Endodermal cell (in vitro differentiated cells): Measurements from ENCODE around the gene BYSL. TPM values are rescaled to one million over a fixed set of nuclear protein-coding genes. Genes with fewer than 3 reads are reported as not detected.

Experiments
- DNase-seq: peaks from one replicate; pipeline ENCODE4 v3.0.0-alpha.2; 2017
- H3K27ac ChIP-seq: 2 replicates; pipeline ENCODE4 v1.5.1; 2013; ENCODE audit warnings: mild to moderate bottlenecking, low read depth, low read length, moderate library complexity
- H3K27me3 ChIP-seq: 2 replicates; pipeline ENCODE4 v1.6.1; 2013; ENCODE audit warnings: mild to moderate bottlenecking, low read length, moderate library complexity; ENCODE audit not compliant: insufficient read depth, control insufficient read depth, poor library complexity, severe bottlenecking
- H3K36me3 ChIP-seq: 2 replicates; pipeline ENCODE4 v1.7.0; 2013; ENCODE audit warnings: mild to moderate bottlenecking, low read length, moderate library complexity; ENCODE audit not compliant: control insufficient read depth, insufficient read depth
- H3K4me1 ChIP-seq: one replicate; pipeline ENCODE4 v1.7.0; 2013; ENCODE audit warnings: low read length; ENCODE audit not compliant: control insufficient read depth, insufficient read depth
- H3K4me3 ChIP-seq: 2 replicates; pipeline ENCODE4 v1.5.1; 2013; ENCODE audit warnings: mild to moderate bottlenecking, low read length, moderate library complexity
- H3K9ac ChIP-seq: 2 replicates; pipeline ENCODE4 v1.6.1; 2013; ENCODE audit warnings: mild to moderate bottlenecking, low read length, moderate library complexity; ENCODE audit not compliant: poor library complexity, severe bottlenecking; ENCODE audit errors: extremely low read depth
- H3K9me3 ChIP-seq: 2 replicates; pipeline ENCODE4 v1.6.1; 2013; ENCODE audit warnings: mild to moderate bottlenecking, low read length, moderate library complexity; ENCODE audit not compliant: control insufficient read depth
- H3K27ac Mint-ChIP-seq: 2 replicates; pipeline ENCODE4 v1.8.0; 2020; ENCODE audit warnings: mixed read lengths
- H3K27me3 Mint-ChIP-seq: 2 replicates; pipeline ENCODE4 v1.8.0; 2021; ENCODE audit warnings: mild to moderate bottlenecking, mixed read lengths; ENCODE audit not compliant: insufficient read depth
- H3K36me3 Mint-ChIP-seq: 2 replicates; pipeline ENCODE4 v1.8.0; 2020; ENCODE audit warnings: low read depth, mixed read lengths
- H3K4me1 Mint-ChIP-seq: 2 replicates; pipeline ENCODE4 v1.8.0; 2020; ENCODE audit warnings: mixed read lengths
- H3K4me3 Mint-ChIP-seq: 2 replicates; pipeline ENCODE4 v1.8.0; 2020; ENCODE audit warnings: mild to moderate bottlenecking, moderate library complexity, mixed read lengths
- H3K9me3 Mint-ChIP-seq: 2 replicates; pipeline ENCODE4 v1.8.0; 2020; ENCODE audit warnings: mild to moderate bottlenecking, mixed read lengths
- WGBS, 2 experiments: methylation state at CpG; one replicate each; pipeline versions ENCODE4 v1.1.5 to v1.1.7; 2013; ENCODE audit warnings: missing lambda C conversion rate in 2 of 2, mixed read lengths in 1 of 2; ENCODE audit not compliant: insufficient coverage in 1 of 2, insufficient read length in 1 of 2; 5-methylcytosine and 5-hydroxymethylcytosine counted together
- total RNA-seq, 2 donors: library from RNA; stranded (reverse); fragmentation: NEBNext Ultra II Directional in 1 of 2; extraction: Animal tissue kit (Norgen Biotek cat#: 25700) in 1 of 2; gene quantifications; 2 replicates in 1 of 2; 3 replicates in 1 of 2; pipeline ENCODE4 v1.2.1, GENCODE V29; 2021
- TF ChIP-seq, protein P1 (sequence below): fragments of 200-600 bp; sonication (generic); conservative IDR thresholded peaks from 2 replicates; pipeline ENCODE4 v1.5.0; 2021; ENCODE audit warnings: antibody characterized with exemption, mild to moderate bottlenecking

Gene BYSL
- total RNA-seq, 2 donors from 2014 or later = 29.4 to 36.3 TPM

DNA sequence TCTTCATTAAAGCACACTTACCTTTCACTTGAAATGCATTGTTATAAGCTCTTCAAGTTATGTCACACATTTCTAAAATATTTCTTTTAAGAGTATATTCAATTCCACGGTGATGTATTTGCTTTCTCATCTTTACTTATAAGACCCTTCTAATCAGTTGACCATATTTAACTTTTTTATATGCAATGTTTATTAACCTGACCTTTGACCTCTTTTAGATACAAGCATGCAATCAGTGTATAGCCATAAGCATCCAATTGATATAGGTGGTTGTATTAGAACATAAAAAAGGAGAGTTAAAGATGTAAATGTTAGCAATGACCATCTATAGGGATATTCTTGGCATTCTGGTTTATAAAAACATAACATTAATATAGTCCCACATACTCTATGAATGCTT, 35.4 kb upstream of the BYSL start:
- Mint-ChIP-seq H3K9me3 (no peaks in the 10 kb centered on the region), H3K27ac (no peak overlapping the region), H3K36me3 (peaks cover 3% of the 10 kb centered on the region), H3K4me1 (peaks cover 12% of the 10 kb centered on the region), H3K4me3 (no peak overlapping the region), H3K27me3 (no peaks in the 10 kb centered on the region)
- DNase-seq = no peak
- Histone ChIP-seq H3K9me3 (no peaks in the 10 kb centered on the region), H3K27ac (no peak overlapping the region), H3K9ac (no peak overlapping the region), H3K36me3 (peaks cover 9% of the 10 kb centered on the region), H3K4me1 (no peaks in the 10 kb centered on the region), H3K27me3 (no peaks in the 10 kb centered on the region), H3K4me3 (no peak overlapping the region)
- WGBS, 2 experiments = 100% methylated on average over 1 of the region's 1 CpG; no CpG with 5 or more reads in 1 of the 2 experiments
- TF ChIP-seq, protein P1, sequence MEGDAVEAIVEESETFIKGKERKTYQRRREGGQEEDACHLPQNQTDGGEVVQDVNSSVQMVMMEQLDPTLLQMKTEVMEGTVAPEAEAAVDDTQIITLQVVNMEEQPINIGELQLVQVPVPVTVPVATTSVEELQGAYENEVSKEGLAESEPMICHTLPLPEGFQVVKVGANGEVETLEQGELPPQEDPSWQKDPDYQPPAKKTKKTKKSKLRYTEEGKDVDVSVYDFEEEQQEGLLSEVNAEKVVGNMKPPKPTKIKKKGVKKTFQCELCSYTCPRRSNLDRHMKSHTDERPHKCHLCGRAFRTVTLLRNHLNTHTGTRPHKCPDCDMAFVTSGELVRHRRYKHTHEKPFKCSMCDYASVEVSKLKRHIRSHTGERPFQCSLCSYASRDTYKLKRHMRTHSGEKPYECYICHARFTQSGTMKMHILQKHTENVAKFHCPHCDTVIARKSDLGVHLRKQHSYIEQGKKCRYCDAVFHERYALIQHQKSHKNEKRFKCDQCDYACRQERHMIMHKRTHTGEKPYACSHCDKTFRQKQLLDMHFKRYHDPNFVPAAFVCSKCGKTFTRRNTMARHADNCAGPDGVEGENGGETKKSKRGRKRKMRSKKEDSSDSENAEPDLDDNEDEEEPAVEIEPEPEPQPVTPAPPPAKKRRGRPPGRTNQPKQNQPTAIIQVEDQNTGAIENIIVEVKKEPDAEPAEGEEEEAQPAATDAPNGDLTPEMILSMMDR = no peak

DNA sequence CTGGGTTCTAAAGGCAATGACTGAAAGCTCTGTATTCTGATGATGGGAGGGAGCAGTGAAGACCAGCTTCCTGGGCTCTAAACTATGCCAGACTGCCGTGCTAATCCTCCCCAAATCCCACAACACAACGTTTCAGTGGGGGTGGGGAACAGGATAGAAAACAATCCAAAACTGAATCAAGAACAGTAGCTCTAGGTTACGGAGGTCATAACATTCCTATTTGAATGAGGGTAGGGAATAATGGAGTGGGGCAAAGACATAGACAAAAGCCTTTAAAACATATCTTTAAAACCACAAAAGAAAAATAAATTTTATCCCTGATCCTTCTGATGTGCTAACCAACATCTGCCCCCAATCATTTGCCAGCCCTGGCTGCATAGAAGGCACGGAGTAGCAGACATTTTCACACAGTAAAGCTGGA, 34.0 kb upstream of the BYSL start:
- no peak overlapping the region for H3K27ac ChIP-seq
- peak overlapping the region; percentile 16 for H3K27ac Mint-ChIP-seq

GRCh38 chr6:41892921-41893564, 28.3 kb upstream of the BYSL start:
- Histone ChIP-seq H3K9ac (no peak overlapping the region), H3K4me3 (peak overlapping the region; percentile 87), H3K27ac (no peak overlapping the region), H3K9me3 (no peaks in the 10 kb centered on the region), H3K27me3 (no peaks in the 10 kb centered on the region), H3K36me3 (no peaks in the 10 kb centered on the region), H3K4me1 (no peaks in the 10 kb centered on the region)
- H3K4me1 Mint-ChIP-seq = peaks cover 9% of the 10 kb centered on the region
- no peak for DNase-seq
- no peak overlapping the region for H3K4me3 Mint-ChIP-seq
- WGBS, 2 experiments = 45 to 69% methylated on average over 2 to 4 of the region's 4 CpGs
- no peak overlapping the region for H3K27ac Mint-ChIP-seq
- no peaks in the 10 kb centered on the region for H3K9me3 Mint-ChIP-seq
- TF ChIP-seq, protein P1 = no peak
- H3K27me3 Mint-ChIP-seq = no peaks in the 10 kb centered on the region
- H3K36me3 Mint-ChIP-seq = no peaks in the 10 kb centered on the region

More for the DNA sequence above, 34.0 kb upstream of the BYSL start:
- H3K4me3 ChIP-seq = no peak overlapping the region
- no peak for DNase-seq
- H3K9me3 ChIP-seq = no peaks in the 10 kb centered on the region
- TF ChIP-seq, protein P1 = no peak
- Mint-ChIP-seq H3K4me1 (peaks cover 12% of the 10 kb centered on the region), H3K9me3 (no peaks in the 10 kb centered on the region), H3K27me3 (no peaks in the 10 kb centered on the region), H3K4me3 (no peak overlapping the region), H3K36me3 (peaks cover 3% of the 10 kb centered on the region)
- H3K9ac ChIP-seq = no peak overlapping the region
- no peaks in the 10 kb centered on the region for H3K4me1 ChIP-seq
- peaks cover 9% of the 10 kb centered on the region for H3K36me3 ChIP-seq
- H3K27me3 ChIP-seq = no peaks in the 10 kb centered on the region
- 55 to 67% methylated on average over 1 to 3 of the region's 4 CpGs for WGBS, 2 experiments
